Amygdala (tissue), 56 donors: ENCODE data around the gene ATP5ME.
"Not testable (repeated sequence)": the region's sequence is repeated elsewhere in the genome, so short reads cannot be mapped to it uniquely, and the experiment has no call there.

ENCODE experiments used
- DNase-seq, 56 donors: peaks; one replicate each; lab custom pipeline; 2025; lab: John Stamatoyannopoulos, UW

The ATP5ME gene

GRCh38 chr4:642366-642765 lies 31.7 kb downstream of the ATP5ME start:
- not testable (repeated sequence) for DNase-seq

- peak in 9 of 56 donors; percentile 19 to 44 (median 29) for DNase-seq
Measured at GRCh38 chr4:637536-638280, 36.4 kb downstream of the ATP5ME start.

- no peak for DNase-seq
Measured at GRCh38 chr4:636628-637159, 37.4 kb downstream of the ATP5ME start.

- no peak for DNase-seq
Measured at GRCh38 chr4:635851-636627, 38.0 kb downstream of the ATP5ME start.

GRCh38 chr4:635066-635835 lies 38.8 kb downstream of the ATP5ME start:
- DNase-seq, result not testable (repeated sequence)

GRCh38 chr4:634599-634985 lies 39.5 kb downstream of the ATP5ME start:
- DNase-seq, result no peak

GRCh38 chr4:633976-634598 lies 40.0 kb downstream of the ATP5ME start:
- no peak for DNase-seq

- DNase-seq, result no peak
Measured at GRCh38 chr4:633406-633805, 40.7 kb downstream of the ATP5ME start.

GRCh38 chr4:632926-633325 lies 41.1 kb downstream of the ATP5ME start:
- DNase-seq, result no peak

GRCh38 chr4:632196-632790 lies 41.8 kb downstream of the ATP5ME start:
- DNase-seq, result no peak

GRCh38 chr4:630656-631055 lies 43.4 kb downstream of the ATP5ME start:
- no peak for DNase-seq

- DNase-seq, result no peak
Measured at GRCh38 chr4:629915-630641, 44.0 kb downstream of the ATP5ME start.

- DNase-seq, result no peak
Measured at GRCh38 chr4:629636-629914, 44.5 kb downstream of the ATP5ME start.

GRCh38 chr4:628821-629635 lies 45.0 kb downstream of the ATP5ME start:
- no peak for DNase-seq

- DNase-seq, result no peak
Measured at GRCh38 chr4:628311-628741, 45.8 kb downstream of the ATP5ME start.

- DNase-seq, result no peak
Measured at GRCh38 chr4:627347-628125, 46.5 kb downstream of the ATP5ME start.

- DNase-seq, result no peak
Measured at GRCh38 chr4:626201-627091, 47.6 kb downstream of the ATP5ME start.
